SK-N-SH (cell line): Measurements from ENCODE around the gene C11orf91. TPM values are rescaled to one million over a fixed set of nuclear protein-coding genes. Genes with fewer than 3 reads are reported as not detected.

Experiments
- CTCF ChIA-PET: fragments of 300-600, 350-600 bp; formaldehyde crosslinking; extraction: SDS; loops from one replicate; lab custom pipeline; 2021; lab: Yijun Ruan, JAX
- POLR2A ChIA-PET: fragments of 350-600 bp; sonication (Branson Sonifier 250); formaldehyde crosslinking; extraction: SDS; loops from one replicate; lab custom pipeline; 2020; ENCODE audit warnings: antibody characterized with exemption, inconsistent platforms; lab: Yijun Ruan, JAX
- DNase-seq: peaks from one replicate; pipeline ENCODE4 v3.0.0; 2012
- H2AFZ ChIP-seq: fragments of 200-600 bp; sonication (generic); 2 replicates; pipeline ENCODE4 v1.8.1; 2016; ENCODE audit warnings: antibody characterized with exemption, mild to moderate bottlenecking, low read depth
- H3F3A ChIP-seq: fragments of 200-600 bp; sonication (generic); replicated peaks from 2 replicates; pipeline ENCODE3; 2016; ENCODE audit warnings: antibody characterized with exemption, mild to moderate bottlenecking; ENCODE audit not compliant: insufficient read depth
- H3K27ac ChIP-seq, 2 experiments: fragments of 200-500 bp in 1 of 2; fragments of 200-600 bp in 1 of 2; sonication (Bioruptor generic) in 1 of 2; sonication (generic), shearing (Covaris generic) in 1 of 2; 2 replicates each; pipeline versions ENCODE4 v1.5.1 to v1.6.1; 2014 to 2016; ENCODE audit warnings: low read depth in 2 of 2, inconsistent platforms in 1 of 2, low read length in 1 of 2, mild to moderate bottlenecking in 1 of 2, mixed read lengths in 1 of 2
- H3K27me3 ChIP-seq: fragments of 200-600 bp; sonication (generic), shearing (Covaris generic); 2 replicates; pipeline ENCODE4 v1.6.1; 2016; ENCODE audit warnings: mixed run types; ENCODE audit not compliant: insufficient read depth
- H3K36me3 ChIP-seq, 2 experiments: fragments of 200-500 bp in 1 of 2; fragments of 200-600 bp in 1 of 2; sonication (Bioruptor generic) in 1 of 2; sonication (generic) in 1 of 2; replicated peaks in 1 of 2; 2 replicates each; pipeline versions ENCODE3 to v1.5.1; 2014 to 2016; ENCODE audit warnings: low read length in 1 of 2, mild to moderate bottlenecking in 1 of 2; ENCODE audit not compliant: insufficient read depth in 2 of 2, control insufficient read depth in 1 of 2
- H3K4me1 ChIP-seq, 2 experiments: fragments of 200-500 bp in 1 of 2; fragments of 200-600 bp in 1 of 2; sonication (Bioruptor generic) in 1 of 2; sonication (generic), shearing (Covaris generic) in 1 of 2; 2 replicates each; pipeline versions ENCODE4 v1.5.1 to v1.6.1; 2014 to 2016; ENCODE audit warnings: low read depth in 1 of 2, low read length in 1 of 2, mixed run types in 1 of 2; ENCODE audit not compliant: insufficient read depth in 2 of 2, control insufficient read depth in 1 of 2
- H3K4me2 ChIP-seq: fragments of 200-600 bp; sonication (generic), shearing (Covaris generic); 2 replicates; pipeline ENCODE4 v1.6.1; 2017; ENCODE audit warnings: mixed run types
- H3K4me3 ChIP-seq, 2 experiments: fragments of 200-500 bp in 1 of 2; fragments of 200-600 bp in 1 of 2; sonication (Bioruptor generic) in 1 of 2; sonication (generic), shearing (Covaris generic) in 1 of 2; 2 replicates each; pipeline versions ENCODE4 v1.5.1 to v1.8.1; 2014 to 2016; ENCODE audit warnings: low read depth in 2 of 2, inconsistent platforms in 1 of 2, low read length in 1 of 2, mild to moderate bottlenecking in 1 of 2, mixed read lengths in 1 of 2, moderate library complexity in 1 of 2
- H3K79me2 ChIP-seq: fragments of 200-600 bp; sonication (generic); 2 replicates; pipeline ENCODE4 v1.8.1; 2017; ENCODE audit warnings: mild to moderate bottlenecking; ENCODE audit not compliant: insufficient read depth
- H3K9ac ChIP-seq: fragments of 200-600 bp; sonication (generic); 2 replicates; pipeline ENCODE4 v1.6.1; 2017; ENCODE audit warnings: mixed run types
- H3K9me2 ChIP-seq: fragments of 200-600 bp; sonication (generic); 2 replicates; pipeline ENCODE4 v1.6.1; 2017; ENCODE audit warnings: mixed run types
- H3K9me3 ChIP-seq: fragments of 200-600 bp; sonication (generic); 2 replicates; pipeline ENCODE4 v1.6.1; 2017; ENCODE audit warnings: mixed run types, mild to moderate bottlenecking, moderate library complexity
- H4K20me1 ChIP-seq: fragments of 200-600 bp; sonication (generic); 2 replicates; pipeline ENCODE4 v1.6.1; 2017; ENCODE audit warnings: mild to moderate bottlenecking, mixed run types; ENCODE audit not compliant: insufficient read depth
- ELF1 ChIP-seq: IDR thresholded peaks from 2 replicates; pipeline ENCODE4 v1.4.0; 2012
- EP300 ChIP-seq, 2 experiments: IDR thresholded peaks; 2 replicates each; pipeline versions ENCODE4 v1.4.0 to v1.6.1; 2012; ENCODE audit warnings: borderline replicate concordance in 1 of 2, low read depth in 1 of 2, low read length in 1 of 2
- FOSL2 ChIP-seq: IDR thresholded peaks from 2 replicates; pipeline ENCODE4 v1.4.0; 2012; ENCODE audit warnings: low read depth, mild to moderate bottlenecking, moderate library complexity, borderline replicate concordance
- FOXJ3 ChIP-seq: sonication (generic); formaldehyde crosslinking; IDR thresholded peaks from 2 replicates; pipeline ENCODE4 v1.5.1; 2020; ENCODE audit warnings: mild to moderate bottlenecking, missing genetic modification reagents
- FOXM1 ChIP-seq: IDR thresholded peaks from 2 replicates; pipeline ENCODE4 v1.4.0; 2012; ENCODE audit warnings: low read depth, mild to moderate bottlenecking
- JUND ChIP-seq: IDR thresholded peaks from 2 replicates; pipeline ENCODE4 v1.4.0; 2012
- NRF1 ChIP-seq: IDR thresholded peaks from 2 replicates; pipeline ENCODE4 v1.6.1; 2012; ENCODE audit warnings: low read depth, mild to moderate bottlenecking, low read length
- POLR2AphosphoS5 ChIP-seq: IDR thresholded peaks from 2 replicates; pipeline ENCODE4 v1.6.1; 2012; ENCODE audit warnings: low read depth, low read length
- RFX5 ChIP-seq: IDR thresholded peaks from 2 replicates; pipeline ENCODE4 v1.6.1; 2012; ENCODE audit warnings: mild to moderate bottlenecking, improper control_type of control experiment, low read length
- SMC3 ChIP-seq: IDR thresholded peaks from 2 replicates; pipeline ENCODE4 v1.6.1; 2012; ENCODE audit warnings: low read depth, low read length, improper control_type of control experiment
- TAF1 ChIP-seq: IDR thresholded peaks from 2 replicates; pipeline ENCODE4 v1.6.1; 2012; ENCODE audit warnings: low read depth, mild to moderate bottlenecking, low read length, moderate library complexity, borderline replicate concordance
- TCF12 ChIP-seq: IDR thresholded peaks from 2 replicates; pipeline ENCODE4 v1.4.0; 2012
- YY1 ChIP-seq: IDR thresholded peaks from 2 replicates; pipeline ENCODE4 v1.4.0; 2012; ENCODE audit warnings: low read depth, mild to moderate bottlenecking
- WGBS: methylation state at CpG from one replicate; pipeline ENCODE4 v1.1.6; 2017; ENCODE audit warnings: low lambda C conversion rate; 5-methylcytosine and 5-hydroxymethylcytosine counted together
- polyA plus RNA-seq, 3 experiments: library from polyadenylated mRNA; depleted of rRNA; stranded (reverse); fragments of >200 nt; gene quantifications; 2 replicates each; pipeline ENCODE4 v1.2.3, GENCODE V29; 2012
- TF ChIP-seq, protein P1 (sequence below): IDR thresholded peaks from 2 replicates; pipeline ENCODE4; 2012
- TF ChIP-seq, protein P2 (sequence below): IDR thresholded peaks from 2 replicates; pipeline ENCODE4 v1.4.0; 2012; ENCODE audit warnings: low read depth, borderline replicate concordance
- TF ChIP-seq, protein P3 (sequence below): fragments of 200-600 bp; sonication (generic); IDR thresholded peaks from 2 replicates; pipeline ENCODE4 v1.6.1; 2017; ENCODE audit warnings: antibody characterized with exemption, mild to moderate bottlenecking, moderate library complexity

The C11orf91 gene
- polyA plus RNA-seq, 1 of the 3 experiments (the other 2 are of a cell fraction), result 0.15 TPM

DNA sequence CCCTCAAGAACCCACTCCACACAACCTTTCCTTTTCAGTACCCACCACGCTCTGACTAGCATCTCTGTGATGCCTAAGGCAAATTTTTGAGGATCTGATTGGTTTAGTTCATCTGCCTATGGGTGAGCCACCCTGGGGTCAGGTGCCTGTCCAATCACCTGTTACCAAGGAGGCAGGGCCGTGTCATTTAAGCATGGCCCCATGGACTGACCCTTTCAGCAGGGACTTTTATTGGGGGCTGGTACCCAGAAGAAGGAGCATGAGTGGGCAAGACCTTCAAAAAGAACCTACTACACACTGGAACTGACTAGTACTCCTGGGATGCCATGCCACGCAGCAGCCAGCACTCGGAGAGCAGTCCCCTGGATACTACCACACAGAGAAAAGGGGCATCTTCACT lies 28.4 kb downstream of the C11orf91 start:
- H4K20me1 ChIP-seq, result no peaks in the 10 kb centered on the region
- peaks cover 37% of the 10 kb centered on the region for H3F3A ChIP-seq
- H3K4me2 ChIP-seq, result no peak overlapping the region
- TF ChIP-seq RFX5, result 0 out of 2 replicates have a peak, but pooled peaks have one; percentile 47
- no peak for TF ChIP-seq NRF1
- peak overlapping the region in 1 of 2 experiments; percentile 88; a peak in 2 of 4 replicates for H3K27ac ChIP-seq
- no peaks in the 10 kb centered on the region for H3K27me3 ChIP-seq
- POLR2A ChIA-PET, result no interaction called here
- no peaks in the 10 kb centered on the region for H3K9me2 ChIP-seq
- CTCF ChIA-PET, result interaction anchor here (1.1 kb wide), 1 partner anchor 316 kb away, joined by 3 read pairs; no protein-coding TSS in a partner anchor
- peaks cover 0 to 37% of the 10 kb centered on the region in 2 experiments; a peak in 3 of 4 replicates for H3K4me1 ChIP-seq
- H2AFZ ChIP-seq, result no peak overlapping the region
- no peaks in the 10 kb centered on the region for H3K9me3 ChIP-seq
- peaks cover 14 to 69% of the 10 kb centered on the region in 2 experiments for H3K36me3 ChIP-seq
- H3K9ac ChIP-seq, result no peak overlapping the region
- H3K4me3 ChIP-seq, result no peak overlapping the region
- no peak for DNase-seq
- peaks cover 7% of the 10 kb centered on the region; the same call in 1 of the 2 replicates for H3K79me2 ChIP-seq
- WGBS, result 90% methylated on average over 4 of the region's 4 CpGs

DNA sequence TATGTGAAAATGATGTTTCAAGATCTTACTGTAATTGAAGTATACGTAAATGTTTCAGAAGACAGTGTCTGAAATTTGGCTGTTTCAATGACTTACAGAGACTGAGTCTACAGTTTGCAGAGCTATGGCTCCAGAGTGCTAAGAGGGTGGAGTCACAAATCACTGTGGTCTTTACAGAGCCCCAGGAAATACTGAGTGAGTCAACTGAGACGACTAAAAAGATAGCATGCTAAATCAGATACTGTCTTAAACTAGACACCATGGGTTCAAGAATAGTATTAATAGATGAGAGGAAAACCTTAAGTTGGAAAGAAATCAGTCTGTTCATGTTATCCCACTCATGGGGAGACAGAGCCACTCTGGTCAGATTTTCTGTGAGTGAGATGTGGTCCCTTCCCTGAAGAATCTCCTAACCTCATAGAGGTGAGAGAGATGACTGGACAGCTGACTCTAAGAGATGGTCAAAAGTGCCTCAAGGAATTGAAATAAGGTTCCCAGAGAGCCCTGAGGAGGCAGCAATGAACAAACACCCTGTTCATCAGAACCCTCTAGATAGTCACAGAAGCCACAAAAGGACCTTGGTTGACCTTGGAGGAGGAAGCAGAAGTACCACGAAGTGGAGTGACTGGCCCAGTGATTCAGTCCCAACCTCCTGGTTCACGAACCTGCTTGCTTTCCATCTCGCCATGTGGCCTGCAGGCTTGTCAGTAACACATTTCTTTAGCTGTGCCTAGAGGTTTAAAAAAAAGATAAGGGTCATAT lies 30.2 kb downstream of the C11orf91 start:
- TF ChIP-seq POLR2AphosphoS5 (no peak), FOXM1 (no peak), JUND (peak; percentile 59), TAF1 (no peak), FOXJ3 (CRISPR knock-in tag) (no peak), EP300 (IDR thresholded peaks at IDR 0.05; ENCODE audit: borderline replicate concordance in 1 of 2, low read depth in 1 of 2, low read length in 1 of 2) (peak in 1 of 2 experiments; percentile 72; a peak in 2 of 4 replicates), YY1 (no peak), ELF1 (no peak), FOSL2 (peak; percentile 50), TCF12 (peak; percentile 68), SMC3 (no peak)
- TF ChIP-seq, protein P1, sequence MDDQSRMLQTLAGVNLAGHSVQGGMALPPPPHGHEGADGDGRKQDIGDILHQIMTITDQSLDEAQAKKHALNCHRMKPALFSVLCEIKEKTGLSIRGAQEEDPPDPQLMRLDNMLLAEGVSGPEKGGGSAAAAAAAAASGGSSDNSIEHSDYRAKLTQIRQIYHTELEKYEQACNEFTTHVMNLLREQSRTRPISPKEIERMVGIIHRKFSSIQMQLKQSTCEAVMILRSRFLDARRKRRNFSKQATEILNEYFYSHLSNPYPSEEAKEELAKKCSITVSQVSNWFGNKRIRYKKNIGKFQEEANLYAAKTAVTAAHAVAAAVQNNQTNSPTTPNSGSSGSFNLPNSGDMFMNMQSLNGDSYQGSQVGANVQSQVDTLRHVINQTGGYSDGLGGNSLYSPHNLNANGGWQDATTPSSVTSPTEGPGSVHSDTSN, result peak; percentile 58
- TF ChIP-seq, protein P2, sequence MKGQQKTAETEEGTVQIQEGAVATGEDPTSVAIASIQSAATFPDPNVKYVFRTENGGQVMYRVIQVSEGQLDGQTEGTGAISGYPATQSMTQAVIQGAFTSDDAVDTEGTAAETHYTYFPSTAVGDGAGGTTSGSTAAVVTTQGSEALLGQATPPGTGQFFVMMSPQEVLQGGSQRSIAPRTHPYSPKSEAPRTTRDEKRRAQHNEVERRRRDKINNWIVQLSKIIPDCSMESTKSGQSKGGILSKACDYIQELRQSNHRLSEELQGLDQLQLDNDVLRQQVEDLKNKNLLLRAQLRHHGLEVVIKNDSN, result 0 out of 2 replicates have a peak, but pooled peaks have one; percentile 3
- TF ChIP-seq, protein P3, sequence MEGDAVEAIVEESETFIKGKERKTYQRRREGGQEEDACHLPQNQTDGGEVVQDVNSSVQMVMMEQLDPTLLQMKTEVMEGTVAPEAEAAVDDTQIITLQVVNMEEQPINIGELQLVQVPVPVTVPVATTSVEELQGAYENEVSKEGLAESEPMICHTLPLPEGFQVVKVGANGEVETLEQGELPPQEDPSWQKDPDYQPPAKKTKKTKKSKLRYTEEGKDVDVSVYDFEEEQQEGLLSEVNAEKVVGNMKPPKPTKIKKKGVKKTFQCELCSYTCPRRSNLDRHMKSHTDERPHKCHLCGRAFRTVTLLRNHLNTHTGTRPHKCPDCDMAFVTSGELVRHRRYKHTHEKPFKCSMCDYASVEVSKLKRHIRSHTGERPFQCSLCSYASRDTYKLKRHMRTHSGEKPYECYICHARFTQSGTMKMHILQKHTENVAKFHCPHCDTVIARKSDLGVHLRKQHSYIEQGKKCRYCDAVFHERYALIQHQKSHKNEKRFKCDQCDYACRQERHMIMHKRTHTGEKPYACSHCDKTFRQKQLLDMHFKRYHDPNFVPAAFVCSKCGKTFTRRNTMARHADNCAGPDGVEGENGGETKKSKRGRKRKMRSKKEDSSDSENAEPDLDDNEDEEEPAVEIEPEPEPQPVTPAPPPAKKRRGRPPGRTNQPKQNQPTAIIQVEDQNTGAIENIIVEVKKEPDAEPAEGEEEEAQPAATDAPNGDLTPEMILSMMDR, result no peak
- TF ChIP-seq, all 33 proteins: peak for 6
- Histone ChIP-seq H3K4me1 (peaks cover 0 to 37% of the 10 kb centered on the region in 2 experiments; a peak in 3 of 4 replicates), H3K4me2 (peak overlapping the region; percentile 12), H3F3A (peaks cover 37% of the 10 kb centered on the region), H2AFZ (no peak overlapping the region), H3K79me2 (peaks cover 7% of the 10 kb centered on the region; the same call in 1 of the 2 replicates), H3K4me3 (no peak overlapping the region), H3K27ac (peak overlapping the region in 1 of 2 experiments; percentile 88; a peak in 2 of 4 replicates), H3K36me3 (peaks cover 19 to 56% of the 10 kb centered on the region in 2 experiments), H3K27me3 (no peaks in the 10 kb centered on the region), H3K9me2 (no peaks in the 10 kb centered on the region), H3K9ac (peak overlapping the region; percentile 28; the same call in 1 of the 2 replicates), H3K9me3 (no peaks in the 10 kb centered on the region), H4K20me1 (no peaks in the 10 kb centered on the region)
- ChIA-PET CTCF (no interaction called here), POLR2A (no interaction called here)
- DNase-seq, result no peak
- WGBS, result 46% methylated on average over 4 of the region's 5 CpGs
